Prostate gland (tissue), 2 donors: Measurements from ENCODE around the gene NPR1.

ENCODE experiments used
- POLR2A ChIP-seq: fragments of 450-650 bp; IDR thresholded peaks from one replicate; pipeline ENCODE4 v1.6.1; 2016; ENCODE audit warnings: antibody characterized with exemption, mild to moderate bottlenecking
- TF ChIP-seq, protein P1 (sequence below), 4 experiments: fragments of 200-600 bp in 2 of 4; fragments of 450-650 bp in 2 of 4; sonication (generic) in 2 of 4; IDR thresholded peaks; 1 replicate in 3 of 4; 2 replicates in 1 of 4; pipeline ENCODE4 v1.5.1; 2016 to 2019; ENCODE audit warnings: antibody characterized with exemption in 4 of 4, mild to moderate bottlenecking in 2 of 4, moderate library complexity in 2 of 4

DNA sequence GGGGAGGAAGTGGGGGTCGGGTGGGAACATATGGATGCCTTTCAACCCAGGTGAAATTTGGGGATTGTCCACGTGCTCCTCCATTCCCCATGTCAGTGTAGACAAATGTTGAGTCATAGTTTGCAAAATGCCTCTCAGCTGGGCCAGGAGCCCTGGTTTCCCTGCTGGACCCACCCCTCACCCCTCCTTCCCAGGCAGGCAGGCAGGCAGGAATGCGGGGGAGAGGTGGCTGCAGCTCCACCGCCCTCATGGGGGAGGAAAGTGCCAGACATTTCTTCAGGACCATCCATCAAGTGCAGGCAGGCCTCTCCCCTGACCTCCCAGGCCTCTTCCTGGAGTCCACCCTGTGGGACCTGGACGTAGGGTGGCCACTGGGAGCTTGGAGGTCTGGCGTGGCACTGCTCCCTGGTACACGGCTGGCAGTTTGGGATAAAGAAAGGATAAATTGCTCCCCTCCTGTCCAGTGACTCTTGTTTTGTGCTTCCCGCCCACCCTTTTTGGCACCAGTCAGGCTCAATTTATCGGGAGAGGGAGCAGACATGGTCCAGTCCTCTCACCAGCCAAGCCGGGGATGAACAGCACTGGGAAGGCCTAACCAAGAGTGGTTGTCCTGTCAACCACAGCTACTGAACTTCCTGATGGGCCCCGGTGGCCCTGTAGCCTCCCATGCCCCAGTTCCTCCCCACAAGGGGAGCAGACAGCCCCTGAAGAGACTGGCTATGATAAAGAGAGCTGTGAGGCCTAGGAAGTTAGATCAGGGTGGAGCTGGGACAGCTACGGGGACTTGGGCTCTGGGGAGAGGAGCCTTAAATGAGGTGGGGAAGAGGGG lies 18.9 kb downstream of the NPR1 start:
- TF ChIP-seq, protein P1, sequence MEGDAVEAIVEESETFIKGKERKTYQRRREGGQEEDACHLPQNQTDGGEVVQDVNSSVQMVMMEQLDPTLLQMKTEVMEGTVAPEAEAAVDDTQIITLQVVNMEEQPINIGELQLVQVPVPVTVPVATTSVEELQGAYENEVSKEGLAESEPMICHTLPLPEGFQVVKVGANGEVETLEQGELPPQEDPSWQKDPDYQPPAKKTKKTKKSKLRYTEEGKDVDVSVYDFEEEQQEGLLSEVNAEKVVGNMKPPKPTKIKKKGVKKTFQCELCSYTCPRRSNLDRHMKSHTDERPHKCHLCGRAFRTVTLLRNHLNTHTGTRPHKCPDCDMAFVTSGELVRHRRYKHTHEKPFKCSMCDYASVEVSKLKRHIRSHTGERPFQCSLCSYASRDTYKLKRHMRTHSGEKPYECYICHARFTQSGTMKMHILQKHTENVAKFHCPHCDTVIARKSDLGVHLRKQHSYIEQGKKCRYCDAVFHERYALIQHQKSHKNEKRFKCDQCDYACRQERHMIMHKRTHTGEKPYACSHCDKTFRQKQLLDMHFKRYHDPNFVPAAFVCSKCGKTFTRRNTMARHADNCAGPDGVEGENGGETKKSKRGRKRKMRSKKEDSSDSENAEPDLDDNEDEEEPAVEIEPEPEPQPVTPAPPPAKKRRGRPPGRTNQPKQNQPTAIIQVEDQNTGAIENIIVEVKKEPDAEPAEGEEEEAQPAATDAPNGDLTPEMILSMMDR (IDR thresholded peaks at IDR 0.05): no peak
- TF ChIP-seq POLR2A: no peak
